Spleen (tissue), 11 donors: ENCODE results near the gene ETV3. TPM values are rescaled to one million over a fixed set of nuclear protein-coding genes. Genes with fewer than 3 reads are reported as not detected.

Source experiments
- DNase-seq: peaks from one replicate; pipeline ENCODE4 v3.0.0-alpha.2; 2020
- H3K27ac ChIP-seq, 8 donors: fragments of 200-600 bp; sonication (generic) in 7 of 8; 1 replicate in 4 of 8; 2 replicates in 4 of 8; pipeline versions ENCODE4 v1.5.0 to v1.8.0; 2016 to 2021; ENCODE audit warnings: inconsistent platforms in 4 of 8, mild to moderate bottlenecking in 4 of 8, moderate library complexity in 1 of 8
- H3K27me3 ChIP-seq, 7 donors: fragments of 200-600 bp; sonication (generic) in 6 of 7; replicated peaks in 1 of 7; 1 replicate in 4 of 7; 2 replicates in 3 of 7; pipeline versions ENCODE4 v1.5.0 to v1.8.0; 2016 to 2021; ENCODE audit warnings: inconsistent platforms in 3 of 7, mild to moderate bottlenecking in 1 of 7
- H3K36me3 ChIP-seq, 6 donors: fragments of 200-600 bp; sonication (generic) in 5 of 6; 1 replicate in 4 of 6; 2 replicates in 2 of 6; pipeline versions ENCODE4 v1.5.0 to v1.8.0; 2016 to 2021; ENCODE audit warnings: inconsistent platforms in 2 of 6
- H3K4me1 ChIP-seq, 6 donors: fragments of 200-600 bp; sonication (generic) in 5 of 6; 1 replicate in 3 of 6; 2 replicates in 3 of 6; pipeline versions ENCODE4 v1.5.0 to v1.8.0; 2016 to 2021; ENCODE audit warnings: inconsistent platforms in 3 of 6
- H3K4me3 ChIP-seq, 8 donors: fragments of 200-600 bp; sonication (generic) in 7 of 8; 1 replicate in 4 of 8; 2 replicates in 4 of 8; pipeline versions ENCODE4 v1.5.0 to v1.8.0; 2016 to 2021; ENCODE audit warnings: inconsistent platforms in 4 of 8, mild to moderate bottlenecking in 4 of 8, moderate library complexity in 2 of 8
- H3K9me3 ChIP-seq, 8 donors: fragments of 200-600 bp; sonication (generic) in 7 of 8; 1 replicate in 4 of 8; 2 replicates in 4 of 8; pipeline versions ENCODE4 v1.5.0 to v1.8.0; 2016 to 2021; ENCODE audit warnings: inconsistent platforms in 4 of 8
- POLR2A ChIP-seq, 3 donors: fragments of 450-650 bp; IDR thresholded peaks; one replicate each; pipeline ENCODE4 v1.5.1; 2017; ENCODE audit warnings: antibody characterized with exemption in 3 of 3, mild to moderate bottlenecking in 1 of 3
- POLR2AphosphoS5 ChIP-seq, 3 donors: sonication (generic); formaldehyde crosslinking; IDR thresholded peaks; one replicate each; pipeline ENCODE4 v1.5.1; 2017; ENCODE audit warnings: antibody characterized with exemption in 3 of 3
- WGBS, 5 donors: extraction: QIAGEN DNeasy Blood & Tissue Kit in 3 of 5; methylation state at CpG; one replicate each; pipeline versions ENCODE4 v1.1.5 to v1.1.7; 2013 to 2018; 5-methylcytosine and 5-hydroxymethylcytosine counted together
- intact Hi-C: fragments of 100-400 bp; cut with DNase I; formaldehyde crosslinking; loops from one replicate; pipeline ENCODE4 v1.15.0; 2023; ENCODE audit warnings: low total_unique reads
- polyA plus RNA-seq, 3 donors: library from polyadenylated mRNA; stranded (reverse); fragments of 200-250 nt; gene quantifications; one replicate each; pipeline ENCODE4 v1.2.1, GENCODE V29; 2013
- total RNA-seq, 7 donors: library from RNA; depleted of rRNA in 3 of 7; stranded (reverse); fragments of >200 nt in 3 of 7; fragmentation: NEBNext Ultra II Directional in 4 of 7; extraction: Animal tissue kit (Norgen Biotek cat#: 25700) in 4 of 7; gene quantifications; one replicate each; pipeline versions ENCODE4 v1.1.0 to v1.2.1, GENCODE V29; 2016 to 2021
- TF ChIP-seq, protein P1 (sequence below), 11 experiments: fragments of 200-600 bp in 7 of 11; fragments of 450-650 bp in 4 of 11; sonication (generic) in 4 of 11; IDR thresholded peaks in 8 of 11; conservative IDR thresholded peaks in 3 of 11; 1 replicate in 7 of 11; 2 replicates in 4 of 11; pipeline versions ENCODE4 v1.4.0 to v1.8.0; 2016 to 2021; ENCODE audit warnings: antibody characterized with exemption in 11 of 11, inconsistent platforms in 4 of 11, mild to moderate bottlenecking in 1 of 11
- donor health status: healthy with polysubstance abuse.
- donor health status: DM: no; HTN: no; CAD: no; lungs with moderate emphysema.
- donor health status: DM: no; HTN: no; CAD: no.
- donor health status: Bipolar disorder and iron deficiency.
- donor health status: healthy.
- donor health status: DM: no; HTN: no; CAD: no.
- donor health status: DM: yes; HTN: yes; CAD: no.

ETV3 gene
- total and polyA plus RNA-seq, 10 donors: 4.2 to 35.9 (median 20.8) TPM

DNA sequence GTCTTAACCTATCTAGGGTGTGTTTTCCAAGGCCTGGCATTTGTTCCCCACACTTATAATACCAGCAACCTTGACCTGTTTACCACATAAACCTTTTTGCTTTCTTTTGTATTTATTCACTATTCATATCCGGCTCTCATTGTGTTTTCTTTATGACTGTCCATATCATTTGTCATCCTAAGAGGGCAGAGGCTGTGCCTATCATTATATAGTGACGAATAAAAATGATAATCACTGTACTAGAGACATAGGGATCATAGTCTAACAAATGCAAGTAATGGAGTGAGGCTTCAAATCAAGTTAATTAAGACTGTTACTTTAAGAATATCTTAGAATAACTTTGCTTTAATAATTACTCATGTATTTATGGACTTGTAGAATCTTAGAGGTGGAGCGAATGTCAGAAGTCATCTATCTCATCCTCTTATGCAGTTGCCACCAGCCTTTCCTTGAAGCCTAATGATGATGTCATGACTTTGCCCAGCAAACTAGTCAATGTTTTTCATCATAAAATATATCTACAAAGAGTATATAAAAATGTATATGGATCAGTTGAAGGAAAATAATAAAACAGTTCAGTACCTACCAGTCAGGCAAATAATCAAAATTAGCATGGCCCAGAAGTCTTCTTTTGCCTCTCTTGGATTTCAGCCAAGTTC is 4.7 kb upstream of the ETV3 start:
- intact Hi-C loops: no loop called here
- Histone ChIP-seq H3K9me3 (no peaks in the 10 kb centered on the region), H3K27me3 (no peaks in the 10 kb centered on the region), H3K4me3 (no peak overlapping the region), H3K4me1 (peaks cover 0 to 15% (median 8%) of the 10 kb centered on the region in 6 donors), H3K36me3 (no peaks in the 10 kb centered on the region), H3K27ac (no peak overlapping the region)
- DNase-seq: no peak
- 72 to 85% (median 79%) methylated on average over 3 of the region's 3 CpGs for WGBS, 5 donors
- TF ChIP-seq POLR2AphosphoS5 (IDR thresholded peaks at IDR 0.05): no peak

DNA sequence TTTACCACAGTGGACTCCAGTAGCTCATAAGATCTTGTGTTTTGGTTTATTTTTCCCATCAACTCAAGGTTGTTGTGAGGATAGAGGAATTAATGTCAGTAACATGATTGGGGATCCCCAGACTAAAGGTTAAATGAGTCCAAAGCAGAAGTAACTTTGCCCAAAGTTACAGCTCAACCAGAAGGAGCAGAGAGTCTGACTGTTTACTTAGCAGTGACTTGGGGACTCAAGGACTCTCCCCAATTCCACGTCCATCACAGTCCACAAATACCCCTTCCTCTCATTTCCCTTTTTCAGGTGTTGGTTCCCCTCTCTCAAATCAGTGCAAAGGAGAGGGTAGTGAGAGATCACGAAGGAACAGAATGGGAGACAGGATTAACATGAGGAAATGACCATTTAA is 4.0 kb upstream of the ETV3 start:
- Histone ChIP-seq H3K27ac (no peak overlapping the region), H3K9me3 (no peaks in the 10 kb centered on the region), H3K4me3 (no peak overlapping the region), H3K36me3 (no peaks in the 10 kb centered on the region), H3K27me3 (no peaks in the 10 kb centered on the region), H3K4me1 (peaks cover under 1 to 17% (median 10%) of the 10 kb centered on the region in 6 donors)
- DNase-seq: no peak
- intact Hi-C loops: no loop called here
- TF ChIP-seq, protein P1, sequence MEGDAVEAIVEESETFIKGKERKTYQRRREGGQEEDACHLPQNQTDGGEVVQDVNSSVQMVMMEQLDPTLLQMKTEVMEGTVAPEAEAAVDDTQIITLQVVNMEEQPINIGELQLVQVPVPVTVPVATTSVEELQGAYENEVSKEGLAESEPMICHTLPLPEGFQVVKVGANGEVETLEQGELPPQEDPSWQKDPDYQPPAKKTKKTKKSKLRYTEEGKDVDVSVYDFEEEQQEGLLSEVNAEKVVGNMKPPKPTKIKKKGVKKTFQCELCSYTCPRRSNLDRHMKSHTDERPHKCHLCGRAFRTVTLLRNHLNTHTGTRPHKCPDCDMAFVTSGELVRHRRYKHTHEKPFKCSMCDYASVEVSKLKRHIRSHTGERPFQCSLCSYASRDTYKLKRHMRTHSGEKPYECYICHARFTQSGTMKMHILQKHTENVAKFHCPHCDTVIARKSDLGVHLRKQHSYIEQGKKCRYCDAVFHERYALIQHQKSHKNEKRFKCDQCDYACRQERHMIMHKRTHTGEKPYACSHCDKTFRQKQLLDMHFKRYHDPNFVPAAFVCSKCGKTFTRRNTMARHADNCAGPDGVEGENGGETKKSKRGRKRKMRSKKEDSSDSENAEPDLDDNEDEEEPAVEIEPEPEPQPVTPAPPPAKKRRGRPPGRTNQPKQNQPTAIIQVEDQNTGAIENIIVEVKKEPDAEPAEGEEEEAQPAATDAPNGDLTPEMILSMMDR (IDR thresholded peaks at IDR 0.05 in 8 of 11, conservative IDR thresholded peaks at IDR 0.05 in 3 of 11): no peak
- TF ChIP-seq POLR2AphosphoS5 (IDR thresholded peaks at IDR 0.05): no peak
- no peak for TF ChIP-seq POLR2A (IDR thresholded peaks at IDR 0.05)
- 57 to 69% (median 63%) methylated on average over 2 of the region's 2 CpGs for WGBS, 5 donors

DNA sequence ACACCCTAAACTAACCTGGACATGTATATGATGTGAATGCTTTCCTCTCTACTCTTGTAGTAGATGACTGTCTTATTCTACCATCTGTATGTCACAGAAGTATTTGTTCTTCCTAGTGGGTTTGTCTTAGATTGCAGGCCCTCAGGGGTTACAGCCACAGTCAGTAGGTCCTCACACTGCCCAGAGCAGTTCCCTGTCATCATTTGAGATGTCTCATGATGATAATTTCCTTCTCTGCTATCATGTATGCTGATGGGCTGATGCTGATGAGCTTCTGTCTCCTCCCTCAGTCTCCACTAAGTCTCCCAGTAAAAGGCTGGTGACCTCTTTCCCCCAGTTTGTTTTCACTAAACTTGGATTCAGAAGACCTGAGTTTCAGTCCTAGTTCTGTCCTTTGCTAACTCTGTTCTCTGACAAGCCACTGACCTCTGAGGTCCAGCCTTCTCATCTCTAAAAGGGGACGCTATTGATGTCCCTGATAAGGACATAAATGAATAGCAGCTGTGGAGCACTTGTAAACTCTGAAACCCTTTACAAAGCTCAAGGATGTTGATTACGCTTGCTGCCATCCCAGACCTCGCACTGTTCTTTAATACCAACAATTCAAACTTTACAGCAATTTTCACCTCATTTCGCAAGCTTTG is 3.1 kb upstream of the ETV3 start:
- Histone ChIP-seq H3K4me3 (no peak overlapping the region), H3K27me3 (no peaks in the 10 kb centered on the region), H3K9me3 (no peaks in the 10 kb centered on the region), H3K36me3 (peaks cover 0 to under 1% (median 0%) of the 10 kb centered on the region in 6 donors), H3K4me1 (peaks cover 9 to 26% (median 18%) of the 10 kb centered on the region in 6 donors), H3K27ac (no peak overlapping the region)
- TF ChIP-seq POLR2A (IDR thresholded peaks at IDR 0.05) (no peak), POLR2AphosphoS5 (IDR thresholded peaks at IDR 0.05) (no peak)
- TF ChIP-seq, protein P1 (IDR thresholded peaks at IDR 0.05 in 8 of 11, conservative IDR thresholded peaks at IDR 0.05 in 3 of 11): no peak
- intact Hi-C loops: no loop called here
- DNase-seq: no peak
- 86 to 94% (median 90%) methylated on average over 4 of the region's 4 CpGs for WGBS, 5 donors

DNA sequence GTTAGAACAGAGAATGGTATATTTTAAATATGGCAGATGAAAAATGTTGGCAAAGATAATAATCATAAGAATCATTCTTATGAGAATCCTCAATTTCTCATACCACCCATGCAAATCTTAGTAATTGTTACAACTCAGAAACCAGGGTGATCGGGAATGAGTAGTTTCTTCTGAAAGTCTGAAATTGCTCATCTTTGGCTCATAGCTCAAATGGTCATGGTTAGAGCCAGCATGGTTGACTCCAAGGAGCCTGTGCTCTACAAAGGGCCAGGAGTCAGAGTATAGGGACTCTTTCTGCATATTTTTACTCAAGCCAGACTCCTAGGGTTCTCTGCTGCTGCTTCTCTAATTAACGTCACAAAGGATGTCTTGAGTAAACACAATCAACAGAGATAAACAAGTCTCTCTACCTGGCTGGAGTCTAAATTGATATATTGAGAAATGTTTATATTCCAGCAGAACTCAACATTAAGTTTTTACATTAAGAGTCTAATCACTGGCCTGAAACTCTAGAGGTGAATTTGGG is 1.9 kb upstream of the ETV3 start:
- peaks cover 0 to 12% (median 9%) of the 10 kb centered on the region in 6 donors for H3K36me3 ChIP-seq
- intact Hi-C loops: no loop called here
- no peak overlapping the region for H3K4me3 ChIP-seq
- peak overlapping the region in 1 of 8 donors; percentile 99 for H3K27ac ChIP-seq
- H3K9me3 ChIP-seq: no peaks in the 10 kb centered on the region
- WGBS, 5 donors: 65 to 87% (median 79%) methylated on average over 2 of the region's 2 CpGs
- H3K27me3 ChIP-seq: no peaks in the 10 kb centered on the region
- DNase-seq: no peak
- H3K4me1 ChIP-seq: peaks cover 10 to 38% (median 30%) of the 10 kb centered on the region in 6 donors
- TF ChIP-seq, protein P1 (IDR thresholded peaks at IDR 0.05 in 8 of 11, conservative IDR thresholded peaks at IDR 0.05 in 3 of 11): no peak
